GM23338 (cell line): ENCODE results near the gene ASMT.

Source experiments
- CREB1 ChIP-seq: fragments of 250-450 bp; sonication (Bioruptor Pico); IDR thresholded peaks from 2 replicates; pipeline ENCODE4 v1.5.0; 2020; ENCODE audit warnings: low read depth, mild to moderate bottlenecking, moderate library complexity
- CTCF ChIP-seq, 2 experiments: fragments of 200-600 bp in 1 of 2; sonication (generic) in 1 of 2; conservative IDR thresholded peaks; 2 replicates each; pipeline versions ENCODE4 v1.5.1 to v1.6.1; 2016 to 2017; ENCODE audit warnings: antibody characterized with exemption in 2 of 2, low read depth in 2 of 2, mild to moderate bottlenecking in 2 of 2, moderate library complexity in 1 of 2
- ETS1 ChIP-seq: IDR thresholded peaks from 2 replicates; pipeline ENCODE4 v1.6.1; 2016; ENCODE audit warnings: antibody characterized with exemption
- EZH2 ChIP-seq: fragments of 200-600 bp; sonication (generic); IDR thresholded peaks from one replicate; pipeline ENCODE4 v1.8.0; 2017; ENCODE audit warnings: antibody characterized with exemption, mild to moderate bottlenecking, low read depth; ENCODE audit not compliant: unreplicated experiment
- EZH2phosphoT487 ChIP-seq: fragments of 200-600 bp; sonication (generic); IDR thresholded peaks from one replicate; pipeline ENCODE4 v1.8.1; 2018; ENCODE audit warnings: antibody characterized with exemption; ENCODE audit not compliant: unreplicated experiment
- JUNB ChIP-seq: IDR thresholded peaks from one replicate; pipeline ENCODE4 v1.6.1; 2016; ENCODE audit warnings: antibody characterized with exemption; ENCODE audit not compliant: unreplicated experiment
- NANOG ChIP-seq: IDR thresholded peaks from 2 replicates; pipeline ENCODE4 v1.6.1; 2016; ENCODE audit warnings: antibody characterized with exemption, borderline replicate concordance
- POLR2AphosphoS5 ChIP-seq: IDR thresholded peaks from 2 replicates; pipeline ENCODE4 v1.6.1; 2016; ENCODE audit warnings: antibody characterized with exemption, low read depth
- REST ChIP-seq: IDR thresholded peaks from one replicate; pipeline ENCODE4 v1.6.1; 2018; ENCODE audit warnings: antibody characterized with exemption; ENCODE audit not compliant: unreplicated experiment

- TF ChIP-seq ETS1 (no peak), NANOG (no peak), JUNB (no peak), POLR2AphosphoS5 (no peak), EZH2phosphoT487 (no peak), CTCF (conservative IDR thresholded peaks at IDR 0.05; ENCODE audit: low read depth in 2 of 2) (no peak), CREB1 (CRISPR knock-in tag) (no peak), EZH2 (no peak), REST (no peak)
Measured at GRCh38 chrX:1618689-1619088, 3.8 kb downstream of the ASMT start.
